ENCODE results near the gene TPCN1.

Gene TPCN1

DNA sequence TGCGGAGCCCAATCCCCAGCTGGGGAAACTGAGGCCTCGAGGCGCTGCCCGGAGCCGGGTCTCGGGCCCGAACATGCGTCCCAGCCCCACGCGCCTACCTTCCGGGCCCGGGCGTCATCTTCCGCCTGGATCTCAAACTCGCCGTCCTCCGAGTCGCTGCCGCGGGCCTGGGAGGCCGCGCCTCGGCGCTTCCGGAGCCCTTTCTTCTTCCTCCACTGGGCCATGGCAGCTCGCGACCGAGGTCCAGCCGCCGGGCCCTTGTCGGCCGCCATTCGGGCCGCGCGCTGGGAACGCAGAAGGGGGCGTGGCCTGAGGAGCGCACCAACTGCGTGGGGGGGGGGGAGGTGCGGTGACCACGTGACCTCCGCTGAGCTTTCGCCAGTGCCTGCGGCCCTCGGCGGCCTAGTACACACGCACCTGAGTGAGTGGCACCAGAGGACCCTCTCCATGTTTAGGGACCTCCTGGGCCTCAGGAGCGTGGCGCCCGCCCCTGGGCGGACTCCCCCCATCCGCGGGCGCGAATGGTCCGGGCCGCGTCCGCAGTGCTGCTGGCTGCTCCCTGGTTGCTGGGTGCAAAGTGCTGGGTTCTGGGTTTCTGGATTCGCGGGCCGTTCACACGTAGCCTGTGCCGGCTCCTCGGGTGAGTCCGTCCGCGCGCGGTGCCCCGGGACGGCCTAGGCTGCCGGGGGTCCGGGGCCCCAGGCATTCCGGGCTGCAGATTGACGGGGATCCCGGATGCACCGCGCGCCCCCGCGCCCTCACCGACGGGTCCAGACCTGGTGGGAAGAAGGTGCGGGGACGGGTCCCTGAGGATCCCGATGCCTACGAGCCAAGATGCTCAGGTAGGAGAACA lies 35.9 kb upstream of the TPCN1 start, which contains the start of the genes DDX54 and RITA1 (continued):
- TF ChIP-seq, protein P1, sequence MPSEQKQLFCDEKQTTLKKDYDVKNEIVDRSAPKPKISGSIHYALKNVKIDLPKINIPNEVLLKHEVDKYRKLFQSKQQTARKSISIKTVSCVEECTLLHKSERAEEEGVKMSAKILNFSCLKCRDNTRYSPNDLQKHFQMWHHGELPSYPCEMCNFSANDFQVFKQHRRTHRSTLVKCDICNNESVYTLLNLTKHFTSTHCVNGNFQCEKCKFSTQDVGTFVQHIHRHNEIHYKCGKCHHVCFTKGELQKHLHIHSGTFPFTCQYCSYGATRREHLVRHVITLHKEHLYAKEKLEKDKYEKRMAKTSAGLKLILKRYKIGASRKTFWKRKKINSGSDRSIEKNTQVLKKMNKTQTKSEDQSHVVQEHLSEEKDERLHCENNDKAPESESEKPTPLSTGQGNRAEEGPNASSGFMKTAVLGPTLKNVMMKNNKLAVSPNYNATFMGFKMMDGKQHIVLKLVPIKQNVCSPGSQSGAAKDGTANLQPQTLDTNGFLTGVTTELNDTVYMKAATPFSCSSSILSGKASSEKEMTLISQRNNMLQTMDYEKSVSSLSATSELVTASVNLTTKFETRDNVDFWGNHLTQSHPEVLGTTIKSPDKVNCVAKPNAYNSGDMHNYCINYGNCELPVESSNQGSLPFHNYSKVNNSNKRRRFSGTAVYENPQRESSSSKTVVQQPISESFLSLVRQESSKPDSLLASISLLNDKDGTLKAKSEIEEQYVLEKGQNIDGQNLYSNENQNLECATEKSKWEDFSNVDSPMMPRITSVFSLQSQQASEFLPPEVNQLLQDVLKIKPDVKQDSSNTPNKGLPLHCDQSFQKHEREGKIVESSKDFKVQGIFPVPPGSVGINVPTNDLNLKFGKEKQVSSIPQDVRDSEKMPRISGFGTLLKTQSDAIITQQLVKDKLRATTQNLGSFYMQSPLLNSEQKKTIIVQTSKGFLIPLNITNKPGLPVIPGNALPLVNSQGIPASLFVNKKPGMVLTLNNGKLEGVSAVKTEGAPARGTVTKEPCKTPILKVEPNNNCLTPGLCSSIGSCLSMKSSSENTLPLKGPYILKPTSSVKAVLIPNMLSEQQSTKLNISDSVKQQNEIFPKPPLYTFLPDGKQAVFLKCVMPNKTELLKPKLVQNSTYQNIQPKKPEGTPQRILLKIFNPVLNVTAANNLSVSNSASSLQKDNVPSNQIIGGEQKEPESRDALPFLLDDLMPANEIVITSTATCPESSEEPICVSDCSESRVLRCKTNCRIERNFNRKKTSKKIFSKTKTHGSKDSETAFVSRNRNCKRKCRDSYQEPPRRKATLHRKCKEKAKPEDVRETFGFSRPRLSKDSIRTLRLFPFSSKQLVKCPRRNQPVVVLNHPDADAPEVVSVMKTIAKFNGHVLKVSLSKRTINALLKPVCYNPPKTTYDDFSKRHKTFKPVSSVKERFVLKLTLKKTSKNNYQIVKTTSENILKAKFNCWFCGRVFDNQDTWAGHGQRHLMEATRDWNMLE (tag by site-specific recombination; conservative IDR thresholded peaks at IDR 0.05; ENCODE audit: low read depth): no peak
- TF ChIP-seq ZNF623 (tag by site-specific recombination; IDR thresholded peaks at IDR 0.05) (no peak), ZBTB7A (tag by site-specific recombination; IDR thresholded peaks at IDR 0.05; ENCODE audit: low read depth) (peak; percentile 57), ZNF776 (tag by site-specific recombination; IDR thresholded peaks at IDR 0.05; ENCODE audit: borderline replicate concordance) (no peak), GLI2 (tag by site-specific recombination; IDR thresholded peaks at IDR 0.05; ENCODE audit: borderline replicate concordance, low read depth) (no peak), GLIS2 (tag by site-specific recombination; IDR thresholded peaks at IDR 0.05) (peak; percentile 85), ZNF521 (tag by site-specific recombination; IDR thresholded peaks at IDR 0.05) (no peak), ZNF366 (tag by site-specific recombination; conservative IDR thresholded peaks at IDR 0.05) (no peak), ZNF311 (tag by site-specific recombination; IDR thresholded peaks at IDR 0.05; ENCODE audit: borderline replicate concordance) (no peak), ZNF175 (tag by site-specific recombination; IDR thresholded peaks at IDR 0.05) (no peak), ZNF610 (tag by site-specific recombination; IDR thresholded peaks at IDR 0.05; ENCODE audit: borderline replicate concordance) (peak; percentile 78), ZNF391 (tag by site-specific recombination; IDR thresholded peaks at IDR 0.05; ENCODE audit: borderline replicate concordance, low read depth) (peak; percentile 19; the same call in 1 of the 2 replicates), YY1 (tag by site-specific recombination; IDR thresholded peaks at IDR 0.05) (peak; percentile 97), ZNF324 (tag by site-specific recombination; IDR thresholded peaks at IDR 0.05) (peak; percentile 75), ZBTB1 (tag by site-specific recombination; IDR thresholded peaks at IDR 0.05) (peak; percentile 87), ZNF433 (tag by site-specific recombination; IDR thresholded peaks at IDR 0.05; ENCODE audit: low read depth) (no peak), ZNF677 (tag by site-specific recombination; IDR thresholded peaks at IDR 0.05) (0 out of 2 replicates have a peak, but pooled peaks have one; percentile 14), KLF1 (tag by site-specific recombination; IDR thresholded peaks at IDR 0.05) (peak; percentile 93), ZFP41 (tag by site-specific recombination; IDR thresholded peaks at IDR 0.05; ENCODE audit: borderline replicate concordance) (no peak), ZNF529 (tag by site-specific recombination; IDR thresholded peaks at IDR 0.05; ENCODE audit: insufficient replicate concordance) (no peak), WT1 (tag by site-specific recombination; IDR thresholded peaks at IDR 0.05) (no peak), ZNF157 (tag by site-specific recombination; IDR thresholded peaks at IDR 0.05) (no peak)
- TF ChIP-seq, protein P2, sequence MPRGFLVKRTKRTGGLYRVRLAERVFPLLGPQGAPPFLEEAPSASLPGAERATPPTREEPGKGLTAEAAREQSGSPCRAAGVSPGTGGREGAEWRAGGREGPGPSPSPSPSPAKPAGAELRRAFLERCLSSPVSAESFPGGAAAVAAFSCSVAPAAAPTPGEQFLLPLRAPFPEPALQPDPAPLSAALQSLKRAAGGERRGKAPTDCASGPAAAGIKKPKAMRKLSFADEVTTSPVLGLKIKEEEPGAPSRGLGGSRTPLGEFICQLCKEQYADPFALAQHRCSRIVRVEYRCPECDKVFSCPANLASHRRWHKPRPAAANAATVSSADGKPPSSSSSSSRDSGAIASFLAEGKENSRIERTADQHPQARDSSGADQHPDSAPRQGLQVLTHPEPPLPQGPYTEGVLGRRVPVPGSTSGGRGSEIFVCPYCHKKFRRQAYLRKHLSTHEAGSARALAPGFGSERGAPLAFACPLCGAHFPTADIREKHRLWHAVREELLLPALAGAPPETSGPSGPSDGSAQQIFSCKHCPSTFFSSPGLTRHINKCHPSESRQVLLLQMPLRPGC (tag by site-specific recombination; IDR thresholded peaks at IDR 0.05): peak; percentile 75
- TF ChIP-seq, protein P3, sequence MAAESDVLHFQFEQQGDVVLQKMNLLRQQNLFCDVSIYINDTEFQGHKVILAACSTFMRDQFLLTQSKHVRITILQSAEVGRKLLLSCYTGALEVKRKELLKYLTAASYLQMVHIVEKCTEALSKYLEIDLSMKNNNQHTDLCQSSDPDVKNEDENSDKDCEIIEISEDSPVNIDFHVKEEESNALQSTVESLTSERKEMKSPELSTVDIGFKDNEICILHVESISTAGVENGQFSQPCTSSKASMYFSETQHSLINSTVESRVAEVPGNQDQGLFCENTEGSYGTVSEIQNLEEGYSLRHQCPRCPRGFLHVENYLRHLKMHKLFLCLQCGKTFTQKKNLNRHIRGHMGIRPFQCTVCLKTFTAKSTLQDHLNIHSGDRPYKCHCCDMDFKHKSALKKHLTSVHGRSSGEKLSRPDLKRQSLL (tag by site-specific recombination; IDR thresholded peaks at IDR 0.05): no peak
- TF ChIP-seq, protein P4, sequence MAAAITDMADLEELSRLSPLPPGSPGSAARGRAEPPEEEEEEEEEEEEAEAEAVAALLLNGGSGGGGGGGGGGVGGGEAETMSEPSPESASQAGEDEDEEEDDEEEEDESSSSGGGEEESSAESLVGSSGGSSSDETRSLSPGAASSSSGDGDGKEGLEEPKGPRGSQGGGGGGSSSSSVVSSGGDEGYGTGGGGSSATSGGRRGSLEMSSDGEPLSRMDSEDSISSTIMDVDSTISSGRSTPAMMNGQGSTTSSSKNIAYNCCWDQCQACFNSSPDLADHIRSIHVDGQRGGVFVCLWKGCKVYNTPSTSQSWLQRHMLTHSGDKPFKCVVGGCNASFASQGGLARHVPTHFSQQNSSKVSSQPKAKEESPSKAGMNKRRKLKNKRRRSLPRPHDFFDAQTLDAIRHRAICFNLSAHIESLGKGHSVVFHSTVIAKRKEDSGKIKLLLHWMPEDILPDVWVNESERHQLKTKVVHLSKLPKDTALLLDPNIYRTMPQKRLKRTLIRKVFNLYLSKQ (tag by site-specific recombination; IDR thresholded peaks at IDR 0.05; ENCODE audit: borderline replicate concordance): no peak
- TF ChIP-seq, protein P5, sequence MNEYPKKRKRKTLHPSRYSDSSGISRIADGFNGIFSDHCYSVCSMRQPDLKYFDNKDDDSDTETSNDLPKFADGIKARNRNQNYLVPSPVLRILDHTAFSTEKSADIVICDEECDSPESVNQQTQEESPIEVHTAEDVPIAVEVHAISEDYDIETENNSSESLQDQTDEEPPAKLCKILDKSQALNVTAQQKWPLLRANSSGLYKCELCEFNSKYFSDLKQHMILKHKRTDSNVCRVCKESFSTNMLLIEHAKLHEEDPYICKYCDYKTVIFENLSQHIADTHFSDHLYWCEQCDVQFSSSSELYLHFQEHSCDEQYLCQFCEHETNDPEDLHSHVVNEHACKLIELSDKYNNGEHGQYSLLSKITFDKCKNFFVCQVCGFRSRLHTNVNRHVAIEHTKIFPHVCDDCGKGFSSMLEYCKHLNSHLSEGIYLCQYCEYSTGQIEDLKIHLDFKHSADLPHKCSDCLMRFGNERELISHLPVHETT (tag by site-specific recombination; IDR thresholded peaks at IDR 0.05): peak; percentile 73; the same call in 1 of the 2 replicates
- TF ChIP-seq, protein P6, sequence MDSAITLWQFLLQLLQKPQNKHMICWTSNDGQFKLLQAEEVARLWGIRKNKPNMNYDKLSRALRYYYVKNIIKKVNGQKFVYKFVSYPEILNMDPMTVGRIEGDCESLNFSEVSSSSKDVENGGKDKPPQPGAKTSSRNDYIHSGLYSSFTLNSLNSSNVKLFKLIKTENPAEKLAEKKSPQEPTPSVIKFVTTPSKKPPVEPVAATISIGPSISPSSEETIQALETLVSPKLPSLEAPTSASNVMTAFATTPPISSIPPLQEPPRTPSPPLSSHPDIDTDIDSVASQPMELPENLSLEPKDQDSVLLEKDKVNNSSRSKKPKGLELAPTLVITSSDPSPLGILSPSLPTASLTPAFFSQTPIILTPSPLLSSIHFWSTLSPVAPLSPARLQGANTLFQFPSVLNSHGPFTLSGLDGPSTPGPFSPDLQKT (IDR thresholded peaks at IDR 0.05; ENCODE audit: borderline replicate concordance, low read depth, low read length): no peak

Data from HEK293 (cell line).